ENCODE data around the gene CFAP68. TPM values are rescaled to one million over a fixed set of nuclear protein-coding genes. Genes with fewer than 3 reads are reported as not detected.

Gene CFAP68
- total and polyA plus RNA-seq, 2 of the 13 experiments (the other 11 are each of a cell fraction or from before 2014, with no cell fraction given), result 22.2 to 25.6 TPM

GRCh38 chr11:111918390-111919256 is 39.3 kb downstream of the CFAP68 start, which contains the start of gene C11orf52 (continued):
- TF ChIP-seq MYC (CRISPR knock-in tag; IDR thresholded peaks at IDR 0.05; ENCODE audit: borderline replicate concordance), result 0 out of 2 replicates have a peak, but pooled peaks have one; percentile 21
- no peak for TF ChIP-seq CREB3 (CRISPR knock-in tag; IDR thresholded peaks at IDR 0.05)
- no peak for TF ChIP-seq RBM22 (optimal IDR thresholded peaks at IDR 0.05; ENCODE audit: low read length)
- TF ChIP-seq ZBTB7A (CRISPR knock-in tag; IDR thresholded peaks at IDR 0.05), result no peak
- TF ChIP-seq ELF4 (CRISPR knock-in tag; IDR thresholded peaks at IDR 0.05; ENCODE audit: borderline replicate concordance), result peak; percentile 96; the same call in 1 of the 2 replicates
- no peak for TF ChIP-seq ZNF512B (CRISPR knock-in tag; IDR thresholded peaks at IDR 0.05; ENCODE audit: borderline replicate concordance)
- no peak for TF ChIP-seq YEATS4 (CRISPR knock-in tag; IDR thresholded peaks at IDR 0.05; ENCODE audit: borderline replicate concordance)
- no peak for TF ChIP-seq ZNF343 (CRISPR knock-in tag; IDR thresholded peaks at IDR 0.05)
- TF ChIP-seq MTF1 (CRISPR knock-in tag; IDR thresholded peaks at IDR 0.05), result no peak
- TF ChIP-seq NRL (CRISPR knock-in tag; IDR thresholded peaks at IDR 0.05; ENCODE audit: borderline replicate concordance), result 0 out of 2 replicates have a peak, but pooled peaks have one; percentile 57
- TF ChIP-seq NCOR1 (IDR thresholded peaks at IDR 0.05; ENCODE audit: borderline replicate concordance, low read length), result peak; percentile 23; the same call in 1 of the 2 replicates
- 0 out of 2 replicates have a peak, but pooled peaks have one; percentile 50 for TF ChIP-seq DMAP1 (CRISPR knock-in tag; IDR thresholded peaks at IDR 0.05)
- peak in 1 of 2 experiments; percentile 25; a peak in 2 of 4 replicates for TF ChIP-seq EP300 (IDR thresholded peaks at IDR 0.05; ENCODE audit: low read depth in 2 of 2, low read length in 2 of 2)
- TF ChIP-seq EP300 (CRISPR knock-in tag; IDR thresholded peaks at IDR 0.05; ENCODE audit: borderline replicate concordance), result no peak
- peak; percentile 69 for TF ChIP-seq HNF4A (CRISPR knock-in tag; IDR thresholded peaks at IDR 0.05)
- TF ChIP-seq ETV5 (CRISPR knock-in tag; IDR thresholded peaks at IDR 0.05; ENCODE audit: borderline replicate concordance), result peak; percentile 38; the same call in 1 of the 2 replicates
- 0 out of 2 replicates have a peak, but pooled peaks have one; percentile 41 for TF ChIP-seq BCL3 (CRISPR knock-in tag; IDR thresholded peaks at IDR 0.05)
- no peak for TF ChIP-seq ZNF335 (CRISPR knock-in tag; IDR thresholded peaks at IDR 0.05)
- TF ChIP-seq SOX5 (CRISPR knock-in tag; IDR thresholded peaks at IDR 0.05; ENCODE audit: borderline replicate concordance), result 0 out of 2 replicates have a peak, but pooled peaks have one; percentile 19
- peak; percentile 28; the same call in 1 of the 2 replicates for TF ChIP-seq IKZF5 (CRISPR knock-in tag; IDR thresholded peaks at IDR 0.05)
- TF ChIP-seq NFKB2 (CRISPR knock-in tag; IDR thresholded peaks at IDR 0.05; ENCODE audit: borderline replicate concordance), result no peak; the same call in 1 of the 2 replicates
- peak; percentile 19; the same call in 1 of the 2 replicates for TF ChIP-seq ERF (CRISPR knock-in tag; IDR thresholded peaks at IDR 0.05)
